Measurements from ENCODE around the gene PROSER2.

Gene PROSER2

DNA sequence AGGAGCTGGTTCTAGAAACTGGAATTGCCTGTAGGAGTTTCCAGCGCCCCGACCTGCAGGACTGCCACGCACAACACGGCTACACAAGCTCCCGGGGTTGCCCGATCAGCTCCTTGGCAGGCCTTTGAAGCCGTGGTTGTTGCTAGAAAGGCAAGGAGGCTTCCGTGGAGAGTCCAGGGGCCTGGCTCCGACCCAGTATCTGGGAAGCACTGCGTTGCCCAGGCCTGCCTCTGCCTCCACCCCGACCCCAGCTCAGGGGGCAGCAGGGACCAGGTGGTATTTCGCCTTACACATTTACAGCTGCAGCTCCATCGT is 54.4 kb downstream of the PROSER2 start:
- peak overlapping the region; percentile 93 for H3K27ac ChIP-seq
- POLR2A ChIA-PET (ENCODE audit: low non-redundant PET): no interaction called here
- CTCF ChIA-PET: no interaction called here
- TF ChIP-seq, protein P1, sequence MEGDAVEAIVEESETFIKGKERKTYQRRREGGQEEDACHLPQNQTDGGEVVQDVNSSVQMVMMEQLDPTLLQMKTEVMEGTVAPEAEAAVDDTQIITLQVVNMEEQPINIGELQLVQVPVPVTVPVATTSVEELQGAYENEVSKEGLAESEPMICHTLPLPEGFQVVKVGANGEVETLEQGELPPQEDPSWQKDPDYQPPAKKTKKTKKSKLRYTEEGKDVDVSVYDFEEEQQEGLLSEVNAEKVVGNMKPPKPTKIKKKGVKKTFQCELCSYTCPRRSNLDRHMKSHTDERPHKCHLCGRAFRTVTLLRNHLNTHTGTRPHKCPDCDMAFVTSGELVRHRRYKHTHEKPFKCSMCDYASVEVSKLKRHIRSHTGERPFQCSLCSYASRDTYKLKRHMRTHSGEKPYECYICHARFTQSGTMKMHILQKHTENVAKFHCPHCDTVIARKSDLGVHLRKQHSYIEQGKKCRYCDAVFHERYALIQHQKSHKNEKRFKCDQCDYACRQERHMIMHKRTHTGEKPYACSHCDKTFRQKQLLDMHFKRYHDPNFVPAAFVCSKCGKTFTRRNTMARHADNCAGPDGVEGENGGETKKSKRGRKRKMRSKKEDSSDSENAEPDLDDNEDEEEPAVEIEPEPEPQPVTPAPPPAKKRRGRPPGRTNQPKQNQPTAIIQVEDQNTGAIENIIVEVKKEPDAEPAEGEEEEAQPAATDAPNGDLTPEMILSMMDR (conservative IDR thresholded peaks at IDR 0.05; ENCODE audit: low read depth): no peak
- DNase-seq (ENCODE audit: low spot score): no peak

DNA sequence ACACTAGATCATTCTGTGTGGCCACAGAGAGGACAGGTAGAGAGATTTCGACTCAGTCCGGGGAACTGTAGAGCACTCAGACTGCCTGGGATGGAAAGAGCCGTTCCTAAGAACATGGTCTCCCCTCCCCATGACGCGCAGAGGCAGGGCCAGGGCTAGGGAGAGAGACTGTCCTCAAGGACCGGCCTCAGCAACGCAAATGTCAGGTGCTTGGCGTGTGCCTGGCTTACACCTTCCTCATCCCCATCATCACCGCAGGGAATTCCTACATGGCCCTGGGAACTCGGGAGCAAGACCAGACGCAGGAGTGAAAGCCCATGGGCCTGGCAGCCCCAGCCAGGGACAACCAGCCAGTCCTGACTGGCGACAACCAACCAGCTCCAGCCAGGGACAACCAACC is 55.6 kb downstream of the PROSER2 start:
- ChIA-PET POLR2A (ENCODE audit: low non-redundant PET) (no interaction called here), CTCF (no interaction called here)
- no peak for DNase-seq (ENCODE audit: low spot score)

DNA sequence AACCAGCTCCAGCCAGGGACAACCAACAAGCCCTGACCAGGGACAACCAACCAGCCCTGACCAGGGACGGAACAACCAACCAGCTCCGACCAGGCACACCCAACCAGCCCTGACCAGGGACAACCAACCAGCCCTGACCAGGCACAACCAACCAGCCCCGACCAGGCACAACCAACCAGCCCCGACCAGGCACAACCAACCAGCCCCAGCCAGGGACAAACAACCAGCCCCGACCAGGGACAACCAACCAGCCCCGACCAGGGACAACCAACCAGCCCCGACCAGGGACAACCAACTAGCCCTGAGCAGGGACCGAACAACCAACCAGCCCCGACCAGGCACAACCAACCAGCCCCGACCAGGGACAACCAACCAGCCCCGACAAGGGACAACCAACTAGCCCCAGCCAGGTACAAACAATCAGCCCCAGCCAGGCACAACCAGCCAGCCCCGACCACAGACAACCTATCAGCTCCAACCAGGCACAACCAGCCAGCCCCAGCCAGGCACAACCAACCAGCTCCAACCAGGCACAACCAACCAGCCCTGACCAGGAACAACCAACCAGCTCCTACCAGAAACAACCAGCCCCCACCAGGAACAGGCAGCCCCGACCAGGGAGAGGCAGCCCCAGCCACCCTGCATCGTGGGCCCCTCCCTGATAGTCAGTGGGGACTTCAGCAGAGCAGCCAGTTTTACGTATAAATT is 56.4 kb downstream of the PROSER2 start:
- ChIA-PET CTCF (no interaction called here), POLR2A (ENCODE audit: low non-redundant PET) (no interaction called here)
- DNase-seq (ENCODE audit: low spot score): no peak
- TF ChIP-seq, protein P1 (conservative IDR thresholded peaks at IDR 0.05; ENCODE audit: low read depth): no peak
- peak overlapping the region; percentile 95 for H3K27ac ChIP-seq

More for the DNA sequence above, 55.6 kb downstream of the PROSER2 start:
- TF ChIP-seq, protein P1 (conservative IDR thresholded peaks at IDR 0.05; ENCODE audit: low read depth): no peak
- peak overlapping the region; percentile 93 for H3K27ac ChIP-seq

DNA sequence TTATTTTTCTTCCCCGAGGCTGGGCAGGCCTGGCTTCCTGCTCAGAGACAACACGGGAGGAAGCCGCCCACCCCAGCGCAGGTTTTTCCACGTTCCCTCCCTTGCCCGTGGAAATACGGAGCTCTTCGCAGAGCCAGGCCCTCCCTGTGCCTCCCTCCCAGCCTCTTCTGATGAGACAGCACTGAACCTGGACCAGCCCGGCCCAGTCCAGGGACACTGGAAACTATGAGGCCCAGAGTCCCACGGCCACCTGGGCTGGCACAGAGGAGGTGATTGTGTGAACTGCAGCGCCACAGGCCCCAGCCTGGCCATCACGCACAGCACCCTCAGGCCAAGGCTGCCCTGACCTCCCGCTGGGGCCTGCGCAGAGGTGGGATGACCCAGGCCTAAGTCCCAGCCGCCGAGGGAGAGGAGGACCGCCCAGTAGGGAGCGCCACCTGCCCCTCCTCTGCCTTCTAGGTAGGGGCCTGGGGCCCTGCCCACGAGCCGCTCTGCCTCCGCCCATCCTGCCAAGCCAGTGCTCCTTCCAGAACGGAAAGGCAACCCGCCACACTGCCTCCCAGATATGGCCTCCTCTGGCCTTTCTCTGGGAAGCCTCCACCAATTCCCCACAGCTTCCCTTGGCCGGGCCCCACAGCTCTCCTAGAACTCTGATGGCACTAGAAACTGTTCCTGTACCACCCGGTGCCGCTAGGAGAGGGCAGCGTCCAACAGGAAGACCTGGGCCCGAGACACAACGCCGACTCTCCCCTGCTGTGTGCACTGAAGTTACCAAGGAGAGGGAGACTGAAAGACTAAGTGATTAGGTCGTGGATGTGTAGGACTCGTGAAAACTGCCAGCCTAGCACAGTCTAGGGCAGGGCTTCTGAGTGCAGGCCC is 57.2 kb downstream of the PROSER2 start:
- no peak for DNase-seq (ENCODE audit: low spot score)
- TF ChIP-seq, protein P1 (conservative IDR thresholded peaks at IDR 0.05; ENCODE audit: low read depth): no peak
- ChIA-PET POLR2A (ENCODE audit: low non-redundant PET) (no interaction called here), CTCF (no interaction called here)
- H3K27ac ChIP-seq: peak overlapping the region; percentile 95

DNA sequence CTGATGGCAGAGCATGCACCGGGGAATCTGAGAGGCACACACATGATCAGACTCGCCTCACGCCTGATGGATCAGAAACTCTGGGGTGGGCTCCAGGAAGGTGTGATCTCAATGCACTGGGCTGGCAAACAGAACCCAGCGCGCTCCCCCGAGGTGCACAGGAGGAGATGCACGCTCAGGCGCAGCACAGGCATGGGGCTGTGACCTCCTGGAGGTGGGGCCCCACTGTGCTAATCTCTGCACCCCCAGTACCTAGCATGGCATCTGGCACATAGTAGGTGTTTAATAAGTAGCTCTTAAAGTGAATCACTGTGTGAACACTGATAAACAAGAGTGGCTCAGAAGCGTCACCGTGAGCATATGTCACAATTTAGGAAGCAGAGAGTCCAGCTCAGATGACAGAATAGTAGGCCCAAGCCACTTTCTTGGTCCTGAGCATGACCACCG is 57.9 kb downstream of the PROSER2 start:
- ChIA-PET CTCF (interaction anchor here (1.1 to 1.7 kb wide), 2 partner anchors 23 to 98 kb away, joined by 3 to 7 read pairs; no protein-coding TSS in a partner anchor), POLR2A (ENCODE audit: low non-redundant PET) (interaction anchor here (0.5 kb wide), 1 partner anchor 105 kb away, joined by 5 read pairs; no protein-coding TSS in a partner anchor)
- TF ChIP-seq, protein P1 (conservative IDR thresholded peaks at IDR 0.05; ENCODE audit: low read depth): no peak
- no peak for DNase-seq (ENCODE audit: low spot score)
- peak overlapping the region; percentile 95 for H3K27ac ChIP-seq
